ENCODE results near the gene HOXD13. TPM values are rescaled to one million over a fixed set of nuclear protein-coding genes. Genes with fewer than 3 reads are reported as not detected.

Gene HOXD13
- total and polyA plus RNA-seq, 2 of the 13 experiments (the other 11 are each of a cell fraction or from before 2014, with no cell fraction given): not detected

- TF ChIP-seq NFAT5 (CRISPR knock-in tag; IDR thresholded peaks at IDR 0.05) (no peak), FOXM1 (CRISPR knock-in tag; IDR thresholded peaks at IDR 0.05) (no peak), NFIC (IDR thresholded peaks at IDR 0.05; ENCODE audit: low read length) (no peak), RXRA (CRISPR knock-in tag; IDR thresholded peaks at IDR 0.05) (no peak), DZIP1 (CRISPR knock-in tag; IDR thresholded peaks at IDR 0.05) (no peak), ZNF576 (CRISPR knock-in tag; IDR thresholded peaks at IDR 0.05) (no peak), ZNF260 (CRISPR knock-in tag; IDR thresholded peaks at IDR 0.05; ENCODE audit: borderline replicate concordance, low read depth) (no peak), ZNF205 (CRISPR knock-in tag; IDR thresholded peaks at IDR 0.05) (no peak), ZNF207 (IDR thresholded peaks at IDR 0.05; ENCODE audit: borderline replicate concordance) (no peak), NCOA2 (CRISPR knock-in tag; IDR thresholded peaks at IDR 0.05) (no peak), REL (CRISPR knock-in tag; conservative IDR thresholded peaks at IDR 0.05) (no peak), KLF13 (CRISPR knock-in tag; IDR thresholded peaks at IDR 0.05) (no peak), ZNF570 (CRISPR knock-in tag; IDR thresholded peaks at IDR 0.05; ENCODE audit: borderline replicate concordance) (no peak), ZNF709 (CRISPR knock-in tag; IDR thresholded peaks at IDR 0.05) (0 out of 2 replicates have a peak, but pooled peaks have one; percentile 1), EED (CRISPR knock-in tag; IDR thresholded peaks at IDR 0.05) (0 out of 2 replicates have a peak, but pooled peaks have one; percentile 12), MYPOP (CRISPR knock-in tag; IDR thresholded peaks at IDR 0.05) (no peak), MAF1 (CRISPR knock-in tag; IDR thresholded peaks at IDR 0.05; ENCODE audit: borderline replicate concordance) (no peak)
Measured at GRCh38 chr2:176097820-176098365, 5.4 kb downstream of the HOXD13 start (continued).

All from HepG2 (cell line).